Limb (tissue), 2 donors: ENCODE data around the gene COL19A1.
"Not testable (repeated sequence)": the region's sequence is repeated elsewhere in the genome, so short reads cannot be mapped to it uniquely, and the experiment has no call there.

Source experiments
- DNase-seq, 2 donors: peaks; one replicate each; pipeline ENCODE4 v3.0.0-alpha.2; 2016; ENCODE audit errors: extremely low spot score in 2 of 2

Gene COL19A1

GRCh38 chr6:69866351-69866769 is at the start of gene COL19A1:
COL19A1 (plus strand) TSS chr6:69866556; CDS start chr6:69879568, 13,012 bp downstream.
- DNase-seq, result peak in 1 of 2 donors; percentile 59

GRCh38 chr6:69816569-69816968 is 49.8 kb upstream of the COL19A1 start:
- no peak for DNase-seq

GRCh38 chr6:69817358-69817757 is 49.0 kb upstream of the COL19A1 start:
- no peak for DNase-seq

DNA sequence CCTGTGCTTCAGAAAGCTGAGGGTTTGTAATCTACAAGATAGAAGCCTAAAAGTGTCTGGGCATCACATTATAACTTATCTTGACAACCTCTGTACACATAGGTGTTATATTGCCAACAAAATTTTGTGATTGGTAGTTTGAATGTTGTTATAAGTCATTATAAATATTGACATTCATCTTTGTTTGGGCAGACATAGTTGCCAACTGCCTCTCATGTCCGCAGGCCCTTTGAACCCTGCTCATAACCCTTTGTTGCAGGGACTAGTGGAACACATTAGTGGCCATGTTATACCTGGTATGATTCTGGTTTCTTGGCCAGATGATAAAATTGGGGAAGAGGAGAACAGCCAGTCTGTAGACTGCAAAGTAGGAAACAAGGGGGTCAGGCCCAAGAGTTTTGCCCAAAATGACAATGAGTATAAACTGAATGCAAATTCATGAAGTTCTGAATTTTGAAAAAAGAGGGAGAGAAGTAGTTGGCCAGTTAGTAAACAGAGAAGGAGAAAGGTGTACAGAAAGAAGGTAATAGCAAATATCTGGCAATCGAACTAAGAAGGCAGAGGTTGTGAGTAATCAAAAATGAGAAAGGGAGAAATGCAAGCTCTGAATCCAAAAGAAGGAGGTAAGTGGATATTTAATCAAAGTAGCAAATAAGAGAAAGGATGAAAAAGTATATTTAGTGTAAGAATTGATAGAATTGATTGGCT is 48.0 kb upstream of the COL19A1 start:
- DNase-seq, result no peak

- DNase-seq, result no peak
Measured at GRCh38 chr6:69819138-69819537, 47.2 kb upstream of the COL19A1 start.

DNA sequence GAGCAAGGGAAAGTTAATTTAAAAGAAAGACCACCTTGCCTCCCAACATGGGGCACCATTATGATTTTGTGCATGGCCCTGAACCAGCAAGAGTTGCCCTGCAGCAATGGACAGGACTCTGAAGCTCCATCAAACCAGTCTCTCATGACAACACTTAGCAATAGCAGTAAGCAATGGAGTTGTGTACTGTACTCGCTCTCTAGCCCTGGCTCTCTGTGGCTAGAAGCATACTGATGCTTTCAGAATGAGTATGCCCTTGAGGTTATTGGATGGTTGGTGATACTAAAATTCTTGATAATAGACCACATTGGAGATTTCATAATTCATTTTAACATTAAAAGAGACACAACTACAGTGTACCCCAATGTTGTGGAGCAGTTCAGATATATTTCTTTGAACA is 46.3 kb upstream of the COL19A1 start:
- no peak for DNase-seq

GRCh38 chr6:69820438-69820837 is 45.9 kb upstream of the COL19A1 start:
- no peak for DNase-seq

- not testable (repeated sequence) for DNase-seq
Measured at GRCh38 chr6:69824355-69824754, 42.0 kb upstream of the COL19A1 start.

- no peak for DNase-seq
Measured at GRCh38 chr6:69825904-69826303, 40.5 kb upstream of the COL19A1 start.

- no peak for DNase-seq
Measured at GRCh38 chr6:69827276-69827893, 39.0 kb upstream of the COL19A1 start.

DNA sequence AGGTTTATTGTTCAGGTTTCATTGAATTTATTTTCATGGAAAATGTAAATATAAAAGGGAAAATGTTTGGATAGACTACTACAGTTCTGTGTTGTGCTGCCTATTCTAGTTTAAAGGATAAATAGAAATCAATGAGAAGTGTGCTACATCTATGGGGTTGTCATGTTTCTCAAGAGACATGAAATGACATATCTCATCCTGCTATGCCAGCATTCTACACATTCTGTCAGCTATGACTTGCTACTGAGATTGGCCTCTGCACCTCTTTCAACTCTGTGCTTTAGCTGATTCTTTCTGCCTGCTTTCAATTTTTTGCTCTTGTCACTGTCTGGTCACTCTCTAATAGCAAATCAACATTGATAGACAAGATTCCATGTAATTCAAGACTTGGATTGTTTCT is 33.8 kb upstream of the COL19A1 start:
- DNase-seq, result no peak

- peak in 1 of 2 donors; percentile 80 for DNase-seq
Measured at GRCh38 chr6:69835414-69836179, 30.8 kb upstream of the COL19A1 start.

- DNase-seq, result no peak
Measured at GRCh38 chr6:69841862-69842261, 24.5 kb upstream of the COL19A1 start.

- DNase-seq, result no peak
Measured at GRCh38 chr6:69843189-69843588, 23.2 kb upstream of the COL19A1 start.

- no peak for DNase-seq
Measured at GRCh38 chr6:69846312-69846711, 20.0 kb upstream of the COL19A1 start.

DNA sequence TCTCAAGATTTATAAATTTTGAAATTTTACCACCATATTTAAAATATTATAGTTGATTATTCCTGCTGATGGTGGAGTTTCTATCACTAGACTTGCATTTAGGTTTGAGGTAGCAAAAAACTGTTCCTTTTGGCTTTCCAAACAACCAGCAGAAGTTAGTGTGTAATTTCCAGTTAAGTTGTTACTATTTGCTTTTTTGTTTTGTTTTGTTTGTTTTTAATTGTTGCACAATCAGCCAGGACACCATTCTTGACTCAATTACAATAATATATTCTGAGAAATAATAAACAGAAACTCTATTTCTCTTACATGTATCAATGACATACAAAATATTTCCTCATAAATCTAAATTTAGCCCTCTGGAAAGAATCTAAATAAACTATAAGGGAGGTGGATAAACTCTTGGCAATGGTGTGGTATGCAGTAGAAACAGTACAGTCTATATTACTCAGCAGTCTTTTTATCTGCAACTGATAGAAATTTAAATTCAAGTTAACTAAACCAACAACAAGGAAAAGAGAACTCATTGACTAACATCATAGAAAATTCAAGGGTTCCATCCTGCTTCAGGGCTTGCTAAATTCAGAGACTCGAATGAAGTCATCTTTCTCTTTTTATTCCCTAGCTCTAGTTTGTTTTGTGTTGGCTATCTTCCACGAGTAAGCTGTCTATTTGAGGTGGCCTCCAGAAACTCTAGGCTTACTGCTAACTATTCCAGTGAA is 19.4 kb upstream of the COL19A1 start:
- no peak for DNase-seq

GRCh38 chr6:69847492-69847788 is 18.9 kb upstream of the COL19A1 start:
- no peak for DNase-seq

DNA sequence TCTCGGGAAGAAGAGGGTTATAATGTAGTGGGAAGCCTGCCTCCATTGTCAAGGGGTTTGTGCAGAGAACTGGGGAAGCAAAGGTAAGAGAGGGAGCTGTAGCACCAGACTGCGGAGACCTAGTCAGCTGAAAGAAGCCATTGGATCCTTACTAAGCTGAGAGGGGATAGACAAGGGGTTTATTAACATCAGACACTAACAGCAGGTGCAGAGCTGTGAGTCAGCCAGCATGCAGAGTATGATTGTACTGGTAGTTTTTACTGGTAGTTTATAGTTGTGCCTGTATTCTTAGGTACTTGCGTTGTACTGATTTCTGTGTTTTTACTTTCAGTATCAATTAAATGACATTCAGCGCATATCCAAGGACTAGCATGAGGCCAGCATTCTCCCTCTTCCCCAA is 17.8 kb upstream of the COL19A1 start:
- no peak for DNase-seq

DNA sequence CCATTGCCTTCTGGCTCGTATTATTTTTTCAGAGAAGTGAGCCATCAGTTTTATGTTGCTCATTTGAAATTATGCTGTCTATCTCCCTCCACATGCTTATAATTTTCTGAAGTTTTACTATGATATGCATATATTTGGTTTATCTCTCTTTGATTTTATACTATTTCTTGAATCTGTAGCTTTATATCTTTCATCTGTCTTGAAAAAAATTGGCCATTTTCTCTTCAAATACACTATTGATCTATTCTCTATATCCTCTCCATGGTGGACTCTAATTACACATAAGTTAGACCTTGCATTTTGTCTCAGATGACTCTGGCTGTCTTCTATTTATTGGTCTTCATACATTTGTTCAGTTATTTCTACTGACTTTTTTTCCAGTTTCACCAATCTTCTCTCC is 13.7 kb upstream of the COL19A1 start:
- no peak for DNase-seq

DNA sequence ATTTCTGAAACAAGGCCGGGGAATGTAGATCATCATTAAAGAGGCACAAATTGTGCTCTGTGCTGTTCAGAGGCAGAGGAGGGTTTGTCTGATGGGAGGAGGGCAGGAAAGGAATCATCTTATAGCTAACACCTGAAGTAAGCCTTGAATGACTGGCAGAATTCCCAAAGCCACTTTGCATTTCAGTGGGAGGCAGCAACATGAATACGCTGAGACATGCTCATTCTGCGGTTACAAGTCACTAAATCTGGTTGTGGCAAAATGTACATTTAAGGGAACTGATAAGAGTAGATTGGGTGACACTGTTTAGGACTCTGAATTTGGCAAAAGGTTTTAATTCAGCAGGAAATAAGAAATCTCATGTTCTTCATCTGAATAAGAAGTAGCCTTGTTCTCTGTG is 4.4 kb upstream of the COL19A1 start:
- DNase-seq, result no peak

DNA sequence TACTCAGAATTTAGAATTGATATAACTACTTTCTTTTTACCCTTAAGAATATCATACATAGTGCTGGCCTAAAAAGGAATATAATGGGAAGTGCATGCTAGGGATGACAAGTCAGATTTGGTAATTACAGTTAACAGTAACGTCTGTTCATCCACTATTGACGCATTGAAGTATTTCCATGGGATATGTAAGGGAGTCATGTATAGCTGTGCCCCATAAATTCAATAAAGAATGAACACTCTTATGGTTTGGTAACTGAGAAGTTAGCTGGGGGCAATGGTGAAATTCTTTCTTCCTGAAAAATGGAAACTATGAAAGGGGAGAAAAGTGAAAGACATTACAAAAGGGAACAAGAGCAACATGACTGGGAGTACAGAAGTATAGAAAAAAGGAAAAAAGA is 2.6 kb upstream of the COL19A1 start:
- no peak for DNase-seq

DNA sequence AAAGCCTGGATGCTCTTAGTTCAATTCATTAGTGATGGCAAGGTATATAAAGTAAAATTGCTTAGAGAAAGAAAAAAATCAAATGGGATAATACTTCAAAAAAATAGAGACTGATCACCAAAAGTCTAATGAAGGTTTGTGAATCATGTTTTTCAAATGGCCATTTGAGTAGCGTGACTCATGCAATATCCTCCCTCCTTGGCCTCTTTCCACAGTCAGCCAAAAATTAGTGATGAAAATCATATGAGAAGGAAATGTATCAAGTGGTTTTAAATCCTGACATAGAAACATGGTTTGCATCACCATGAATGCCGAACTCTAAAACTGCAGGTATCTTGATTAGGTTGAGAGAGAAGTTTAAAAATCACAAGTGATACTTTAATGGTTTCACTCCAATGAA is 1.2 kb upstream of the COL19A1 start:
- DNase-seq, result no peak
